Measurements from ENCODE around the gene CYP2U1.
"Not testable (repeated sequence)": the region's sequence is repeated elsewhere in the genome, so short reads cannot be mapped to it uniquely, and the experiment has no call there.

CYP2U1 gene

GRCh38 chr4:107922486-107923473 is 8.6 kb upstream of the CYP2U1 start:
- DNase-seq: no peak

- not testable (repeated sequence) for DNase-seq
Observed at GRCh38 chr4:107925713-107926112, 5.6 kb upstream of the CYP2U1 start.

DNA sequence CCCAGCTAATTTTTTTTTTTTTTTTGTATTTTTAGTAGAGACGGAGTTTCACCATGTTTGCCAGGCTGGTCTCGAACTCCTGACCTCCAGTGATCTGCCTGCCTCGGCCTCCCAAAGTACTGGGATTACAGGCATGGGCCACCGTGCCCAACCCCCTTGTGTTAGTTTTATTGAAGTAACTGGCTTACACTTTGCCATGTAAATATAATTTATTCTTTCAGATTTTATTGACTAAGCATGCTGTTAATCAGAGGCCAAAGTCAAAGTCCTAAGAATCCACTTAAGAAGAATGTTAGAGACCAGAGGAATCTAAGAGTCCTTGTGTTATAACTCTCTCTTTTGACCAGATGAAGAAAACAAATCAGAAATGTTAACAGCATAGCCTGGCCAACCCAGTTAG is 4.5 kb upstream of the CYP2U1 start:
- not testable (repeated sequence) for DNase-seq

GRCh38 chr4:107931775-107932321 is 499 bp downstream of the CYP2U1 start:
- no peak for DNase-seq

DNA sequence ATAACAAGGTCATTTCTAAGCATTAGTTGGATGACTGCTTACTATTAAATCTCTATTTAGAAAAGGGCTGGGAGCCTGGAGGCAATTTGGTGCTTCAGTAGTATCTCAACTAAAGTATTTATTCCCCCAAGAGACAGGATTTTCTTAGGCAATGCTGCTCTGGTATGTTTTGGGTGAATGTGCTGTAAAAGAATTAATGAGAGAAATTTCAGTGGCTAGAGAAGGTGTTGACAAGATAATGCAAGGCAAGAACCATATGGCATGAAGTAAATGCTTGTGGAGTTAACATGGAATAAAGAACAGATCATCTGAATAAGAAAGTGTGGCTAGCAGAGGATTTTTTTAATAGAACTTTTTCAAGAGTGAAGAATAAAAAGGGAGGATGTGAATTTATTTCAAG is 3.9 kb downstream of the CYP2U1 start:
- no peak for DNase-seq

- no peak for DNase-seq
Observed at GRCh38 chr4:107937040-107937439, 5.7 kb downstream of the CYP2U1 start.

GRCh38 chr4:107939307-107939706 is 8.0 kb downstream of the CYP2U1 start:
- no peak for DNase-seq

GRCh38 chr4:107945809-107946208 is 14.5 kb downstream of the CYP2U1 start:
- DNase-seq: no peak

GRCh38 chr4:107950746-107951540 is 19.6 kb downstream of the CYP2U1 start:
- no peak for DNase-seq

DNA sequence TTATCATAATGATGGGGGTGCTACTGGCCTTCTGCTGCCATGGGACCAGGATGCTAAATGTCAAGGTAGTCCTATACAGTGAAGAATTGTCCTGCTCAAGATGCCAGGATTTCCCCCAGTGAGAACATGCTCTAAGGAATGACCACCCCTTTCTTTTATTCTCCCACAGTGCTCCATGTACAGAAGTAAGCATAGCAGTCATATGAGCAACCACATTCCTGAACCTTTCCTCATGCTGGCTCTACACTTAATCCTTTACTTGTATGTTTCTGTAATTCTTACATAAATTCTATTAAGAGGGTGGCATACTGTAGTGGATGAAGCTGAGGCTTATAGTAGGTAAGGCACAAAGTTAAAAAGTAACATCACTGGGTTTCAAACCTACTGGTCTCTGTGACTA is 20.2 kb downstream of the CYP2U1 start:
- no peak for DNase-seq

DNA sequence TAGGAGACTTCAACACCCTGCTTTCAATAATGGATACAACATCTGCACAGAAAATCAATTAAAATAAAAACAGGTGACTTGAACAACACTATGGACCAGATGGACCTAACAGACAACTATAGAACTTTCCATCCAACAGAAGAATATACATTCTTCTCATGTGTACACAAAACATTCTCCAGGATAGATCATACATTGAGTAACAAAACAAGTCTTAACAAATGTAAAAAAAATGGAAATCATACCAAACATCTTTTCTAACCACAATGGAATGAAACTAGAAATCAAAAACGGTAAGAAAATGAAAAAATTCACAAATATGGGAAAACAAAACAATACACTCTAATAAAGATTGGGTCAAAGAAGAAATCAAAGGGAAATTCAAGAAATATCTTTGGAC is 24.7 kb downstream of the CYP2U1 start:
- no peak for DNase-seq

DNA sequence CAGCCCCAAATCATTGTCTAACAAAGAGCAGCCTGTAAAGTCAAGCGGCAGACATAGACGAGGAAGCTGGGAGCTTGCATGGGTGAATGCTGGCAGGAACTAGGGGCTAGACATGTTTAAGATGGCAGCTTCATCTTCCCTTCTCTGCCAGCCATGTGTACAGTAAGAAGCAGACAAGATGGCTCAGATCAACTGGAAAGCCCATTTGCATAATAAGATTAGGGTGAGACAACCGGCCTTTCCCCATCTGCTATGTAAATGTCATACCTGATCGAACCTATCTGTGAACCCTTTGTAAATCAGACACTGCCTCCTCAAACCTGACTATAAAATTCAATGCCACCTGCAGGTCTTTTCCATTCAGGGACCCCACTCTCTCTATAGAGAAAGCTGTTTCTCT is 35.6 kb downstream of the CYP2U1 start:
- no peak for DNase-seq

- DNase-seq: not testable (repeated sequence)
Observed at GRCh38 chr4:107967519-107967918, 36.2 kb downstream of the CYP2U1 start.

DNA sequence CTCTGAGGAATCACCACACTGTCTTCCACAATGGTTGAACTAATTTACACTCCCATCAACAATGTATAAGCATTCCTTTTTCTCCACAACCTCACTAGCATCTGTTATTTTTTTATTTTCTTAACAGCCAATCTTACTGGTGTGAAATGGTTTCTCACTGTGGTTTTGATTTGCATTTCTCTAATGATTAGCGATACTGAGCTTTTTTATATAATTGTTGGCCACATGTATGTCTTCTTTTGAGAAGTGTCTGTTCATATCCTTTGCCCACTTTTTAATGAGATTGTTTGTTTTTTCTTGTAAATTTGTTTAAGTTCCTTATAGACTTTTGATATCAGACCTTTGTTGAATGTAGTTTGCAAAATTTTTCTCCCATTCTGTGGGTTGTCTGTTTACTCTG is 36.6 kb downstream of the CYP2U1 start:
- DNase-seq: not testable (repeated sequence)

GRCh38 chr4:107970063-107970798 is 38.9 kb downstream of the CYP2U1 start:
- no peak for DNase-seq

DNA sequence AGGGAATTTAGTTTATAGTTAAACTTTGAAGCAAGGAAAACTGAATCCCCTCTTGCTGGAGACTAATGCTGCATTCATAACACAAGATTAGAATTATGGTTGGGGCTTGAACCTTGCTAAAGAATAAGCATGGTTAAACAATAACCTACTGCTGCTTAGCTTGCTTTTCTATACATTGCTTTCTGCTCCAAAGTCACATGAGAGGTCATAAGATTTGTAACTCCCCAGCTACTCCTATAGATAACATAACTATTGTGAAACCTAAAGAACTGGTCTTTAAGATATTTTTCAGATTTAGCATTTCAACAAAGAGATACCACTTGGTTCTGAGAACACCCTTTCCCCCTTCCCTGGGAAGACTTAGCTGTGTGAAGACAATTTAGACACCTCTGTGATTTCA is 41.3 kb downstream of the CYP2U1 start:
- no peak for DNase-seq

DNA sequence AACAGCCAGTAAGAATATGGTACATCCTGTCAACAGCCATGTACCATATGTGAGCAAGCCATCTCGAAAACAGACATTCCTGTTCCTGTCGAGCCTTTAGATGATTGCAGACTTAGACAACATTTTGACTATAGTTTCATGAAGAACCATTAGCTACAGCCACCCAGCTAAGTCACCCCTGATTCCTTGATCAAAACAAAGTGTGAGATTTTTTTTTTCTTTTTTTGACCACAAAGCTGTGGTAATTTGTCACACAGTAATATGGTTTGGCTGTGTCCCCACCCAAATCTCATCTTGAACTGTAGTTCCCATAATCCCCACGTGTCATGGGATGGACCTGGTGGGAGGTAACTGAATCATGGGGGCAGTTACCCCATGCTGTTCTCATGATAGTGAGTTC is 43.2 kb downstream of the CYP2U1 start:
- DNase-seq: no peak

DNA sequence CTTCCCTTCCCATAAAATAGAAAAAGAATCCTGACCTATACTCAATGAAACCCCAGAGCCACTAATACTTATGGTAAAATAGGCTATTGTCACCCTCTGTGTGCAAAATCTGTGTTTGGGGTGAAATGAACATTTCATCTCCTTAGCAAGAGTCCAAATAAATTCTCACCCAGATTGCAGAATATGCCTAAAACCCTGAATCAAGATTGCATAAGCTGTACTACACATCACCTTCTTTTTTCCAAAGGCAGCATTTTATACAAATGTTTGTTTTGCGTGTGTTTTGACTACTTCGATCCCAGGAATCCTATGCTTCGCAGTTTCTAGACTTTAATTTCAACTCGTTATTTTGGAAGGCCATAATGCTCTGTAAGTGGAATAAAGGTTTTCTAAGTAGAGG is 46.1 kb downstream of the CYP2U1 start:
- DNase-seq: no peak

- DNase-seq: no peak
Observed at GRCh38 chr4:107977966-107978705, 46.8 kb downstream of the CYP2U1 start.

DNA sequence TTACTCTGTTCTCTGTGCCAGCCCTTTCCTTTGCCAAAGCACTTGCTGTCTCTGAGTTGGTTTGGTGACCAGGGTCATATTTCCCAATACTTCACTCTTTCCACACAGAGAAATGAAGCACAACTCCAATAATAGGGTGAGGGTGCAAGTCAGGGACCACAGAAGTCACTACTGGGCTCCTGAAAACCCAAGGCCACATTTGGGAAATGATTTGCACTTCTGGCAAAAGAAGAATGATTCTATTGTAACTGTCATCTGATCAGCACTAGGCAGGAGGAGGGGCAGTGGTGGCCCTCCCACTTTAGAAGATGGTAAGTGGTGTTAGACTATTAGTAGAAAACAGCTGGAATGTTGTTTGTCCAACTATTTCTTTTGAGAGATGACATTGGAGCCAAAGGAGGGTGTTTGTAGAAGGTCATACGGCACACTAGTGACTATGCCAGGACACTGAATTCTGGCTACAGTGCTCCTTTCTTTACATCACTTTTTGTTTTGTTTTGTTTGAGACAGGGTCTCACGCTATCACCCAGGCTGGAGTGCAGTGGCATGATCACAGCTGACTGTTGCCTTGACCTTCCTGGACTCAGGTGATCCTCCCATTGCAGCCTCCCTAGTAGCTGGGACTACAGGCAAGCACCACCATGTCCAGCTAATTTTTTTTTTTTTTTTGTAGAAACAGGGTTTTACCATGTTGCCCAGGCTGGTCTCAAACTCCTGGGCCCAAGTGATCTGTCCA is 47.5 kb downstream of the CYP2U1 start:
- no peak for DNase-seq

All from NCI-H2029 treated with DMSO at 0.1 percent for 48 hours (cell line).